G401 (cell line): Measurements from ENCODE around the gene EMID1. TPM values are rescaled to one million over a fixed set of nuclear protein-coding genes. Genes with fewer than 3 reads are reported as not detected.

Source experiments
- DNase-seq: peaks from one replicate; pipeline ENCODE4 v3.0.0-alpha.2; 2015; ENCODE audit warnings: low spot score
- in situ Hi-C: cut with HindIII; loops from 2 replicates; pipeline ENCODE4 v1.10.0; 2016; ENCODE audit warnings: low sequenced_read_pairs, mixed read lengths
- total RNA-seq: library from RNA; depleted of rRNA; stranded (reverse); fragments of >200 nt; shearing (Covaris generic); gene quantifications from 2 replicates; pipeline ENCODE4 v1.2.3, GENCODE V29; 2014

The EMID1 gene
- total RNA-seq, 1 experiment from 2014 or later = 7.9 TPM

DNA sequence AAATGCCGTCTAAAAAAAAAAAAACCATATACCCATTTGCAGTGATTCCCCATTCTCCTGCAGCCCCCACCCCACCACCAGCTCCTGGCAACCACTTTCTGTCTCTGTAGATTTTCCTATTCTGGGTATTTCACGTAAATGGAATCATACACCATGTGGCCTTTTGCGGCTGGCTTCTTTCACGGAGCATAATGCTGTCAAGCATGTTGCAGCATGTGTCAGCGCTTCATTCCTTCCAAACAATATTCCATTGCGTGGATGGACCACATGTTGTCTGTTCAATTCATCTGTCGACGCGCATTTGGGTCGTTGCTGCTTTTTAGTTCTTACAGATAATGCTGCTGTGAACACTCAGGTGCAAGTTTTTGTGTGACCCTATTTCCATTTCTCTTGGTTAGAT, 14.8 kb upstream of the EMID1 start:
- DNase-seq = no peak
- in situ Hi-C loops = no loop called here

DNA sequence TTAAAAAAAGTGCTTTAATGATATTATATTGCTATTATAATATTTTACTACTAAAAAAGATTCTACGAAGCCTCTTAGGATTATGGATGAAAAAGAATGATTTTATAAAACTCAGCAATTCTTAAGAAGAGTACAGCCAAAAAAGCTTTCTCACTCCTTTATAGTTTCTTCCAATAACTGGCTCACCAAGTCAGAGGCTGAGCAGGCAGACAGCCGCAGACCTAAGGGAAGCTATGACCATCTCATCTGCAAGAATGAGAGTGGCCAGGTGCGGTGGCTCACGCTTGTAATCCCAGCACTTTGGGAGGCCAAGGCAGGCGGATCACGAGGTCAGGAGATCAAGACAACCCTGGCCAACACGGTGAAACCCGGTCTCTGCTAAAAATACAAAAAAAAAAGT, 12.7 kb upstream of the EMID1 start:
- in situ Hi-C loops = no loop called here

DNA sequence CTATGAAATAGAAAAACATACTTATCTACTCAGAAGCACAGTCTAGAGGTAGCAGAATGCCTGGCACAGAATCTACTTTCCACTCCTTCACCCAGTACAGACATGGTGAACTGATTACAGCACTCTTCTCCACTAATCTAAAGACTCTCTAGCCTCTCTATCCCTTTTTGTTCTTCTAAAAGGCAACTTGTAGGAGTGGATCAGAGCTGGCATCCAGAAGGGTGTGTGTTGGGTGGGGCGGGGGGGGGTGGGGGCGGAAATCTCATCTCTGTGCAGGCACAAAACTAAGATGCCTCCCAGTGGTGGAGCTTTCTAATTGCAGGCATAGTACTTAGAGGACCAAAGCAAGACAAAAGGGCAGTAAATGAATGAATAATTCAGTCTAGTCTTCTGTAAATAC, 11.5 kb upstream of the EMID1 start:
- no peak for DNase-seq
- in situ Hi-C loops = no loop called here

More for the DNA sequence above, 12.7 kb upstream of the EMID1 start:
- DNase-seq = no peak

DNA sequence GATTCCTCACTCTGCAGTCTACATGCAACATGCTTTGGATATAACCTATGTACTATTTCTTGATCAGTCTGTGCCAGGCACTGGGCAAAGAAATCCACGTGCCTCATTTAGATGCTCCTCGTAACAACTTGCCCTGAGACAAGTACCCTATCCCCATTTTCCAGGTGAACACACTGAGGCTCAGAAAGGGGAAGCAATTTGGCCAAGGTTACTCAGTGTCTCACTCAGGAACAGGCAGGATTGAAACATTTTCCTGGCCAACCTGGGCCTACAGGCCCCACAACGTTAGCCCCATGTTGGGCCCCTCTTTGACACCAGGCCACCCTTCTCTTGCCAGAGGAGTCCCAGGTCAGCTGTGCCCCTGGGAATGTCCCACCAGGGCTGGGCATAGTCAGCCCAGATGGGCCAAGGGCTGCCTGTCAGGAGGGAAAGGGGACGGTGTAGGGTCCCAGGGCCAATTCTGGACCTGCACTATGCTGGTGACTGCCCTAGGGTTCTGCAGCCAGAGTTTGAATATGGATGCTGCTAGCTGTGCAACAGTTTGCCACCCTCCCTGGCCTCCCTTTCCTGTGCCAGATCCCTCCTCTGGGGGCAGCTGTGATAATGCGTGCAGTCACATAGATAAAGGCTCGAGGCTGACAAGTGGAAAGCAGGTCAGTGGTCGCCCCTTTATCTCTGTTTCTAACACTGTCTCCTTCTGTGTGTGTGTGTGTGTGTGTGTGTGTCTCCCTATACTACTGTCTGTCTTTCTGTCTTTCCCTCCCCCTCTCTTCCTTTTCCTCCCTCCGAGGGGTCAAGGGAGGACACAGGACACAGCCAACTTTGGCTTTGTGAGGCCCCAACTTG, 10.4 kb upstream of the EMID1 start:
- in situ Hi-C loops = no loop called here
- DNase-seq = no peak

DNA sequence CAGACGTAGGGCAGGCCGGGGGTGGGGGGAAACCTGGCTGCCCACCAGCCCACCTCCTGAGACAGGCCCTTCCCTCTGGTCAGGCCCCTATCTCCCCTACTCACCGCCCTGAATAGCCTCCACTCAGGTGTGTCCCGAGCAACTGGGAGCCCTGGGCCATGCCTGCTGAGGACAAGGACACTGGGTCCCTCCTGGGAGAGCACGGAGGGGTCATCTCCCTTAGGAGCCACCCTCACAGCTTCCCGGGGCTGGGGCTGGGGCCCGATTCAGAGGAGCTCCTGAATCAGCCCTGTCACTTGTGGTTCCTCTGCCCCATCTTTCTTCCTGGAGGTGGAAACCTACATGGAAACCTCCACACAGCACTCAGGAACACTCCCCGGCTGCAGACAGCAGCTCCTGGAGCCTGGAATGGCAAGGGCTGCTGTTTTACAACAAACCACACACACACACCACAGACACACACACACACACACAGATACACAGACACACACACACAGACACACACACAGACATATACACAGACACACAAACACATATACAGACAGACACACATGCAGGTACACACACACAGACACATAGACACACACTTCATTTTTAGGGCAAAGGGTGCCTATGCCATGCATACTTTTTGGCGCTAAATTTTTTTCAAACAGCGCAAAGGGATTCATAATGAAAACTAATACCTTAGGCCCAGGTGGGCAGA, 9.6 kb upstream of the EMID1 start:
- DNase-seq = no peak
- in situ Hi-C loops = no loop called here

DNA sequence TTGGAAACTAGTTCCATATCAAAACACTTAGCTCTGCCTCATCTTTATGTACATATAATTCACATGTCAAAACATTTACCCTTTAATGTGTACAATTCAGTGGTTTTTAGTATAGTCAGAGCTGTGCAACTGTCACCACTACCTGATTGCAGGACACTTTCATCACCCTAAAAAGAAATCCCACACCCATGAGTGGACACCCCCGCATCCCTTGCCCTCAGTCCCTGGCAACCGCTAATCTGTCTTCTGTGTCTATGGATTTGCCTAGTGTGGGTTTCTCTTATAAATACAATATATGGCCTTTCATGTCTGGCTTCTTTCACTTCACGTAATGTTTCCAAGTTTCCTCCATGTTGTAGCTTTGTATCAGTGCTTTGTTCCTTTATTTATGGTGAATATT, 8.6 kb upstream of the EMID1 start:
- no peak for DNase-seq
- in situ Hi-C loops = no loop called here

DNA sequence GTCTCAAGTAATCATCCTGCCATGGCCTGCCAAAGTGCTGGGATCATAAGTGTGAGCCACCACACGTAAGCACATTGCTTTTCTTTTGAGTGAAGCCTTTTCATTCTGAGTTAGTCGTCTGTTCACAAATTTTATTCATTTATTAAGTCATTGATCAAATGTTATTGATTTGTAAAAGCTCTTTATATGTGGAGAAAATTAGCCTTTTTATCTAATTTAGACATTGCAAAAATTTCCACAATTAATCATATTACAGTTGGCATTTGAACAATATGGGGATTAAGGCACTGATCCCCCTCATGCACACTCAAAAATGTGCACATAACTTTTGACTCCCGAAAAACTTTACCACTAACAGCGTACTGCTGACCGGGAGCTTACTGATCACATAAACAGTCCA, 7.5 kb upstream of the EMID1 start:
- DNase-seq = no peak
- in situ Hi-C loops = no loop called here

DNA sequence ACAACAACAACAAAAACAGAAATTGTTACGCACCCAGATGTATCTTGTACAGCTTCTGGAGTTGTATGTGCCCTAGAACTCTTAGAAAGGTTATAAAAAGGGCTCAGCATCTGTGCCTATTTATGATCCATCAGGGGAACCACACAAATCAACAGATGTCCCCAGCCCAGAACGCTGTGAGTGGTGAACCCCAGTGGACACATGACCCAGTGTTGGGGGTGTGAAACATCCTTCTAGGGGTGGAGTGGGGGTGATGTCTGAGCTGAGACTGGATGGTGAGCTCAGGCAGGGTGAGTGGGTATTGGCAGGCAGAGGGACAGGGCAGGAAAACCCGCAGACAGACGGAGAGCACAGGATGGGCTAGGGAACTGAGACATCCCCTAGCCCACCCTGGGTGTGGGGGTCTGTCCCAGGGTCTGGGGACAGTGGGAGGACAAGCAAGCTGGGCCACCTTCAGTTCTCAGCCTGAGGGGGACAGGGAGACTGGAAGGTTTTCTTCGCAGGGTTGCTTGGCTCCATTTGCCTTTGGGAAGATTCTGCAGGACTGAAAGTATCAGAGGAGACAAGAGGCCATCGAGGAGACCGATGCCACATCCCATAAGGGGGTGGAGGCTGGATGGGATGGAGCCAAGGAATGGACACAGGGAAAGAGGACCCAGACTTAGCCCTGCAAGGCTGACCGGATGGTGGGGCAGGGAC, 5.8 kb upstream of the EMID1 start:
- in situ Hi-C loops = no loop called here
- DNase-seq = no peak

DNA sequence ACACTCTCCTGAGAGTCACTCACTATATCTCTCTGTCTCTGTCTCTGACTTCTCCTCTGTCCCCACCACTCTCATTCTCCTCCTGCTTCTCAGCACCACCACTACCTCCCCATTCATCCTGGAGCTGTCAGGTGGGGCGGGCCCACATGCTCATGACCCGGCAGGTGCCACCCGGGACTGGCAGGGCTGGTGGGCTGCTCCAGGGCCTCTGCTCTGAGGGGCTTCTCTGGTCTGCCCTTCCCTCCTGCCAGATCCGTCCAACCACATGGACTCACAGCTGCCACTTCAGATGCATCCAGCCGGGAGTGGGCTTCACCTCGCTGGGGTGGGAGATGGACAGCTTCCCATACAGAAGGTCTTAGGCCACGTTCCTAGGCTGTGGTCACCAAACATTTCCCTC, 4.8 kb upstream of the EMID1 start:
- in situ Hi-C loops = no loop called here

DNA sequence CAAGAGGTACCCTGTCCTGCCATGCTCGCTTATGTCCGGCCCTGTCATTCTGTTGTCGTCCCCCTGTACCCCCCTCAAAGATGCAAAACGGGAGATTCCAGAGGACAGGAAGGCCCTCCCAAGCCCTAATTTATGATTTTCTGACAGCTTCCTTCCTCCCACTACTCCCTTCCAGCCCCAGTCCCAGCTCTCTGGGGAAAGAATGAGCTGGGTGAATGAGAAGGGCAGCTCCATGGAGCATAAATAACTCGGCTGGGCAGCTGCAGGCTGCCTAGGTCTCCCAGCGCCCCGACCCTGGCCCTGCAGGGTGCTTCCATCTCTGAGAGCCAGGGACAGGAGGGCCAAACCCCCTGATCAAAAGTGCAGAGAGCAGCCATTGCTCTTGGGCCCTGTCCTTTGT, 3.9 kb upstream of the EMID1 start:
- in situ Hi-C loops = no loop called here
- DNase-seq = no peak

More for the DNA sequence above, 4.8 kb upstream of the EMID1 start:
- no peak for DNase-seq

DNA sequence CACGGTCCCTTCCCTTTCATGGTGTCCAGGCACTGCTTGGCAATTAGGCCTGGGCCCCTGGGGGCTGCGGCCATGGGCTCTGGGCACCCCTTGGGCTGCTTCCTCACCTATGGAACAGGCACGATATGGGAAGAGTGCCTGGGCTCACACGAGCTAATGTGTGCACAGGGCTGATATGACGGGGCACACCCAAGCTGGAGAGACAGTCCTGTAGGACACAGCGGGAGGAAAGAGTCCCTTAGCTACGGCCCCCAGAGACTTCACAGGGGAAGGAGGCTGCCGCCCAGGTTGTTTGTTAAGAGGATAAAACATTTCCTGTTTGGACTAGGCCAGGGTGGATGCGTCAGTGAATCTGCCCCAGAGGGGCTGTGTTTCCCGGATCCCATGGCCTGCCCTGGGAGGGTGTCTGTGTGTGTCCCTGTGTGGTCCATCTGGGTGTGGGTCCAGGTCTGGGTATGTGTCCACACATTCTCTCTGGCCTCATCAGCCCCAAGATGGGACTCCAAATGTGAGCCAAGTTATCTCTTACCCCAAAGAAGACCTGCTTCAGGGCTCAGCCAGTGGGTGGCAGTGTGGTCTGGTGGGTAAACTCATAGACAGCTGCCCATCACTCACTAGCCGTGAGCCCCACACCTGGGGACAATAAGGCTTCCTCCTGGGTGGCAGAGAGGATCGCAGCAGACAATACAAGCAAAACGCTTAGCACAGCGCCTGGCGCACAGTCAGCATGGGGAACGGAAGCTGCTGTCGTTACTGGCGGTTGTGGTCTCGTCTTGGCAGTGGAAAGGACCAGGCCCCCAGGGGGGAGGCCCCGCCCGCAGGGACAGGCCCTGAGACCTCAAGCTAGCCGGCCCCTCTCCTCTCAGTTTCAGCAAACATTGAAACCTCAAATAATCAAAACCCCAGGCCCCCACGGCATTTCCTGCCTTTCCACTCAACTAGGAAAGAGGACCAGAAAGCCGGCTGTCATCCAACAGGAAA, 3.2 kb upstream of the EMID1 start:
- no peak for DNase-seq
- in situ Hi-C loops = no loop called here

DNA sequence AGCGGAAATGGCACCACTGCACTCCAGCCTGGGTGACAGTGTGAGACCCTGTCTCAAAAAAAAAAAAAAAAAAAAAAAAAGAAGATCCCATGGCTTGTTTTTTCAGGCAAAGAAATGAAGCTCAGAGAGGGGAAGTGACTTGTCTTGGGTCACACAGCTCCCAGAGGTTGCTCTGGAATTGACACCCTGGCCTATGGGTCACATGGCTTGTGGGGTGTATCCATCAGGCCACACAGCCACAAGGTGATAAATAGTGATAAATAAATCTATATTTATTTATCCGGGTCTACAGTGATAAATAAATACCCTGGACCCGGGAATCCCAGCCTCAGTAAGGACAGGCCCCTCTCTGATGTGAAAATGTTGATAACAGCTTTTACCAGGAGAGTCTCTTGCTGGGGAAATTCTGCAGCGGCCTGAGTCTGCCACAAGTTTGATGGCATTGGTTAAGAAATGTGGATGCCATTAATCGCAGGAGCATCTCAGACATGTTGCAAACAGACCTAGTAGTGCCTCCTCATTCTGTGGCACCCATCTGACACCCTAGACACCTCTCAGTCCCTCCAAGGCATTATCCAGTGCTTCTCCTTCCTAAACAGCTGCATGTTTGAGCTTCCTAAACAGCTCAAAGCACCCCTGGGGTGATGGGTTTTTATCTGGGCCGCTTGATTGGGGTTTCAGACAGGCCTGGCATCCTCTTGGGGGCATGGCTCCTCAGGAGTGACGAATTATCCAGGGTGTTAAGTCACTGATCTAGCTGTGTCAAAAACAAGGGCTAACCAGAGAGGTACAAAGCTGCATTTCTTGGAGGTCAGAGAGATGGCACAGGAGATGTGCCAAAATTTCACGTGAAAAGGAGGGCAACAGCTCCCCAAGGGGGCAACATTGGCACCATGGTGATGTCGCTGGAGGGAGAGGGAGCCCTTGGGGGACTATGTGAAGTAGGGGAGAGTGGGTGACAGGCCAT, 1.9 kb upstream of the EMID1 start:
- in situ Hi-C loops = no loop called here
- DNase-seq = no peak

DNA sequence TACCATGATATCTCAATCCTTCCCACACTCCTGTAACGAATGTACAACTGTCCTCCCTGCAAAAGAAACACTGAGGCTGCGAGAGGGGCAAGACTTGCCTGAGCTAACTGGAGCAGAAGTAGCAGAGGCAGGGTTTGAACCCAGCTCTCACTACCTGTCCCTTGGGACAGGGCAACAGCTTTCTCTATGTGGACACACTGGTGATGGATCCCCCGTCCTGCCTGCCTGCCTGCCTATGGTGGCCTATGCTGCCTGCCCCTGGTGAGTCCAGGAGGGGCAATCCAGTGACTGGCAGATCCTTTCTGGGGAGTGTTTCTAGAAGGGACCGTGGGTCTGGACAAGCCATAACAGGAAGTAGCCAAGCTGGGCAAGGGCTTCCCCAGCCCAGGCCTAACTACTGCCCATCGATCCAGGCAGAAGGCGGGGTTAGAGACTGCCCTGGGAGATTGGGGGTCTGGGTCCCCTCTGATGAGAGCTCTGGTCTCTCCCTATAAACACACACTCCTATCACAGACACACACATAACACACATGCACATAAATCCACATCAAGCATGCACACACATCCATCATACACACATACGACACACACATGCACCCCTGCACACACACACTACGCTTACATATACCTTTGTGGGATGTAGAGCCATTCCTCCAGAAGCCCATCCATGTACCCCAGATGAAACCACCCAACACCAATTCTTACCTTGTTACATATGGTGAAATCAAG, 1.1 kb upstream of the EMID1 start:
- no peak for DNase-seq
- in situ Hi-C loops = loop anchor here (5.0 kb wide), 1 partner anchor 197 kb away; no protein-coding TSS in a partner anchor

DNA sequence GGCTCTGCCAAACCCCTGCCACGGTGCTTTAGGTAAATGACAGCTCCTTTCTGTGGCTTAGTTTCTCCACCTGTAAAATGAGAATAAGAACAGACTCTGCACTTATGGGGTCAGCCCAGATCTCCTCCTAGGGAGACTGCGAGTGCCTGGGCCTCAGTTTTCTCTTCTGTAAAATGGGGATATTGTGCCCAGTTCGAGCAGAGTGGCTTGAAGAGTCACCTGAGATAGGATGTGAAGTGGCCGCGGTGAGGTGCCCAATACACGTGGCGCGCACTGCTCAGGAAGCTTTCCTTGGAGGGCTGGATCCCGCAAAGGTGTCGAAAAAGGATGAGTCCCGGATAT, 473 bp upstream of the EMID1 start:
- no peak for DNase-seq
- in situ Hi-C loops = loop anchor here (5.0 kb wide), 1 partner anchor 198 kb away; no protein-coding TSS in a partner anchor

DNA sequence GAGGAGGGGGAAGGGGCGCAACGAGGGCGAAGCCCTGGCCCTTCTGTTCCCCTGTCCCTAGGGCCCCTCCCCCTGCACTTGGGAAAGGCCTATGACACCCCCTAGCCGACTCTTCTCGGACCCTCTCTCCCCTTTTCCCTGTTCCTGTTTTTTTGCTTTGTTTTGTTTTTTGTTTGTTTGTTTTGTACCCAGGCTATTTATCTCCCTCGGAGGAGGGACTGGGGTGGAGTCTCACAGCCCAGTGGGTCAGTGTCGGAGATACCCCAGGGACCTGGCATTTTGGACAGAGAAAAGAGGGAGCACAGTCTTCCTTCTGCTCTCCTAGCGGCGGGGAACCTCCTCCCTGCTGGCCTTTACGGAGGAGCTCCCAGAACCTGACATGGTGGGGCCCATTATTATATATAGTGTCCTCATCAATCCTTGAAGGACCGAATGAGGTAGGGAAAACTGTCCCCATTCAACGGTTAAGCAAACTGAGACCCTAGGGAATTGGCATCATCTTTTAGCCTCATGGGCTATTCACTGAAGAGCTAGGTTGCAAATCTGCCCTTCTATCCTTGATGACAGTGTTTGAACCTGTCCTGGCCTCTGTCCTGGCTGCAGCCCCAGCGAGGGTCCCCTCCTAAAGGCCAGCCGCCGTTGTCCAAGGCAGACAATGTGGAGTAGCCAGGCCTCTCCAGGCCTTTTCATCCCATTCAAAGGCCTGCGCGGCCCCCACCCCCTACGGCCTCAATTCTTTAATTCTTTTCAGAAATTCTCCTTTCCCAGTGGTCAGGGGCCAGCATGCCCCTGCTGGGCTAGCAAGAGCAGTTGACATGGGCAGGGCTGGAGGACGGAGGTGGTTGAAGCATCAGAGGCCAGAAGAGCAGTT, 911 bp downstream of the EMID1 start:
- in situ Hi-C loops = loop anchor here (5.0 kb wide), 1 partner anchor 199 kb away; no protein-coding TSS in a partner anchor
- DNase-seq = no peak

DNA sequence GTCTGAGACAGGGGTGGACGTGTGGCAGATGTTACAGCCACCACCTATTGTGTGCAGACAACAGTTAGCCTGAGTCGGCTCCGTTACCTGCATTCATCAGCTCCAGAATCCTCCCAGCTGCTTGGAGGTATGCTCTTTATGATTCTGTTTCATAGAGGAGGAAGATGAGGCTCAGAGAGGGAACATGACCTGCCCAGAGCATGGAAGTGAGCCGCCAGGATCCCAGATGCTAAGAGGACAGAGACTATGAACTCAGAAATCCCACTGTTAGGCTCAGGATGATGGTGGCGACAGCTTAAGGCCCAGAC, 1.5 kb downstream of the EMID1 start:
- no peak for DNase-seq
- in situ Hi-C loops = loop anchor here (5.0 kb wide), 1 partner anchor 200 kb away; no protein-coding TSS in a partner anchor
